Activated CD4-positive, alpha-beta T cell treated with anti-CD3 and anti-CD28 coated beads, Interleukin-2, amount 10 ng/mL, durations not matched to agents 7 days and 5 days (primary cell): ENCODE measurements around the gene ERCC3. TPM values are rescaled to one million over a fixed set of nuclear protein-coding genes. Genes with fewer than 3 reads are reported as not detected.
A peak's percentile ranks its signal among the peaks of the same experiment; 100 is the strongest.

ENCODE experiments used
- CTCF ChIA-PET: fragments of 350-600 bp; sonication (Branson Sonifier 250); formaldehyde crosslinking; loops from one replicate; lab custom pipeline; 2021; ENCODE audit warnings: antibody characterized with exemption; lab: Charles Lee
- POLR2A ChIA-PET: fragments of 350-600 bp; sonication (Branson Sonifier 250); formaldehyde crosslinking; loops from one replicate; lab custom pipeline; 2021; ENCODE audit warnings: antibody characterized with exemption; lab: Charles Lee
- DNase-seq: peaks from one replicate; pipeline ENCODE4 v3.0.0-alpha.2; 2020
- H3K27ac Mint-ChIP-seq: one replicate; pipeline ENCODE4 v1.8.0; 2021; ENCODE audit warnings: mild to moderate bottlenecking, moderate library complexity, mixed read lengths
- H3K27me3 Mint-ChIP-seq: one replicate; pipeline ENCODE4 v1.8.0; 2021; ENCODE audit warnings: mixed read lengths
- H3K36me3 Mint-ChIP-seq: one replicate; pipeline ENCODE4 v1.8.0; 2021; ENCODE audit warnings: low read depth, mixed read lengths
- H3K4me1 Mint-ChIP-seq: one replicate; pipeline ENCODE4 v1.8.0; 2021; ENCODE audit warnings: mixed read lengths
- H3K4me3 Mint-ChIP-seq: one replicate; pipeline ENCODE4 v1.8.0; 2021; ENCODE audit warnings: mild to moderate bottlenecking, moderate library complexity, mixed read lengths
- H3K9me3 Mint-ChIP-seq: one replicate; pipeline ENCODE4 v1.8.0; 2021; ENCODE audit warnings: mixed read lengths
- total RNA-seq, 2 experiments: library from RNA; stranded (reverse); gene quantifications; one replicate each; pipeline ENCODE4 v1.2.3, GENCODE V29; 2021

ERCC3 gene
- total RNA-seq, 2 experiments from 2014 or later, result 52.1 to 53.3 TPM

- Mint-ChIP-seq H3K27me3 (no peaks in the 10 kb centered on the region), H3K9me3 (no peaks in the 10 kb centered on the region), H3K4me1 (no peaks in the 10 kb centered on the region), H3K4me3 (no peak overlapping the region), H3K27ac (no peak overlapping the region), H3K36me3 (peaks cover 47% of the 10 kb centered on the region)
- POLR2A ChIA-PET, result no interaction called here
- DNase-seq, result no peak
- CTCF ChIA-PET, result no interaction called here
Measured at GRCh38 chr2:127310980-127311379, 17.0 kb upstream of the ERCC3 start.

GRCh38 chr2:127309468-127309867 is 15.5 kb upstream of the ERCC3 start:
- H3K36me3 Mint-ChIP-seq, result peaks cover 42% of the 10 kb centered on the region
- POLR2A ChIA-PET, result no interaction called here

GRCh38 chr2:127308586-127309138 is 14.7 kb upstream of the ERCC3 start:
- ChIA-PET CTCF (interaction anchor here (0.6 to 1.3 kb wide), 3 partner anchors 35 to 108 kb away, joined by 3 read pairs; no protein-coding TSS in a partner anchor), POLR2A (no interaction called here)
- Mint-ChIP-seq H3K27ac (no peak overlapping the region), H3K27me3 (no peaks in the 10 kb centered on the region), H3K4me1 (no peaks in the 10 kb centered on the region), H3K9me3 (no peaks in the 10 kb centered on the region), H3K36me3 (peaks cover 37% of the 10 kb centered on the region), H3K4me3 (no peak overlapping the region)
- DNase-seq, result no peak

More at GRCh38 chr2:127309468-127309867, 15.5 kb upstream of the ERCC3 start:
- H3K9me3 Mint-ChIP-seq, result no peaks in the 10 kb centered on the region
- H3K4me1 Mint-ChIP-seq, result no peaks in the 10 kb centered on the region
- H3K27ac Mint-ChIP-seq, result no peak overlapping the region
- no peak overlapping the region for H3K4me3 Mint-ChIP-seq
- H3K27me3 Mint-ChIP-seq, result no peaks in the 10 kb centered on the region
- CTCF ChIA-PET, result interaction anchor here (0.6 to 1.3 kb wide), 3 partner anchors 36 to 107 kb away, joined by 3 read pairs; no protein-coding TSS in a partner anchor
- no peak for DNase-seq

- H3K27ac Mint-ChIP-seq, result no peak overlapping the region
- POLR2A ChIA-PET, result no interaction called here
- CTCF ChIA-PET, result no interaction called here
Measured at GRCh38 chr2:127305990-127306585, 12.1 kb upstream of the ERCC3 start.

GRCh38 chr2:127302168-127302567 is 8.2 kb upstream of the ERCC3 start:
- no peaks in the 10 kb centered on the region for H3K4me1 Mint-ChIP-seq
- H3K9me3 Mint-ChIP-seq, result no peaks in the 10 kb centered on the region
- H3K27me3 Mint-ChIP-seq, result no peaks in the 10 kb centered on the region
- no peak for DNase-seq
- no peak overlapping the region for H3K4me3 Mint-ChIP-seq
- H3K27ac Mint-ChIP-seq, result no peak overlapping the region
- peaks cover 16% of the 10 kb centered on the region for H3K36me3 Mint-ChIP-seq
- ChIA-PET CTCF (interaction anchor here (1.7 kb wide), 1 partner anchor 31 kb away, joined by 3 read pairs; no protein-coding TSS in a partner anchor), POLR2A (no interaction called here)

More at GRCh38 chr2:127305990-127306585, 12.1 kb upstream of the ERCC3 start:
- Mint-ChIP-seq H3K4me3 (no peak overlapping the region), H3K27me3 (no peaks in the 10 kb centered on the region), H3K9me3 (no peaks in the 10 kb centered on the region), H3K36me3 (peaks cover 25% of the 10 kb centered on the region), H3K4me1 (no peaks in the 10 kb centered on the region)
- no peak for DNase-seq

GRCh38 chr2:127293386-127293747 is 577 bp downstream of the ERCC3 start:
- Mint-ChIP-seq H3K4me1 (peaks cover 25% of the 10 kb centered on the region), H3K27ac (peak overlapping the region; percentile 96), H3K9me3 (no peaks in the 10 kb centered on the region), H3K27me3 (no peaks in the 10 kb centered on the region), H3K4me3 (peak overlapping the region; percentile 96), H3K36me3 (peaks cover 40% of the 10 kb centered on the region)
- ChIA-PET CTCF (interaction anchor here (0.6 to 1.6 kb wide), 3 partner anchors 27 to 456 kb away, joined by 3 to 4 read pairs (median 3); no protein-coding TSS in a partner anchor), POLR2A (no interaction called here)
- no peak for DNase-seq

- H3K4me3 Mint-ChIP-seq, result no peak overlapping the region
- peaks cover 3% of the 10 kb centered on the region for H3K9me3 Mint-ChIP-seq
- H3K27me3 Mint-ChIP-seq, result no peaks in the 10 kb centered on the region
- H3K36me3 Mint-ChIP-seq, result peaks cover 79% of the 10 kb centered on the region
- H3K4me1 Mint-ChIP-seq, result peaks cover 16% of the 10 kb centered on the region
- DNase-seq, result no peak
- POLR2A ChIA-PET, result no interaction called here
- CTCF ChIA-PET, result interaction anchor here (0.6 to 1.2 kb wide), 2 partner anchors 9 to 58 kb away, joined by 3 to 5 read pairs; no protein-coding TSS in a partner anchor
- H3K27ac Mint-ChIP-seq, result no peak overlapping the region
Measured at GRCh38 chr2:127288274-127288673, 5.7 kb downstream of the ERCC3 start.

GRCh38 chr2:127283275-127283674 is 10.7 kb downstream of the ERCC3 start:
- POLR2A ChIA-PET, result no interaction called here
- peaks cover 3% of the 10 kb centered on the region for H3K9me3 Mint-ChIP-seq
- H3K27me3 Mint-ChIP-seq, result no peaks in the 10 kb centered on the region
- CTCF ChIA-PET, result no interaction called here
- H3K36me3 Mint-ChIP-seq, result peaks cover 80% of the 10 kb centered on the region
- H3K4me3 Mint-ChIP-seq, result no peak overlapping the region
- no peak overlapping the region for H3K27ac Mint-ChIP-seq
- peaks cover 12% of the 10 kb centered on the region for H3K4me1 Mint-ChIP-seq
- DNase-seq, result no peak

- Mint-ChIP-seq H3K4me3 (no peak overlapping the region), H3K27me3 (no peaks in the 10 kb centered on the region), H3K27ac (no peak overlapping the region), H3K4me1 (peaks cover 23% of the 10 kb centered on the region), H3K36me3 (peaks cover 75% of the 10 kb centered on the region), H3K9me3 (peaks cover 3% of the 10 kb centered on the region)
- POLR2A ChIA-PET, result no interaction called here
- DNase-seq, result no peak
- CTCF ChIA-PET, result no interaction called here
Measured at GRCh38 chr2:127280693-127281092, 13.3 kb downstream of the ERCC3 start.

- peaks cover 23% of the 10 kb centered on the region for H3K4me1 Mint-ChIP-seq
- no peak overlapping the region for H3K4me3 Mint-ChIP-seq
- H3K36me3 Mint-ChIP-seq, result peaks cover 69% of the 10 kb centered on the region
- H3K27me3 Mint-ChIP-seq, result no peaks in the 10 kb centered on the region
- peaks cover 3% of the 10 kb centered on the region for H3K9me3 Mint-ChIP-seq
- ChIA-PET POLR2A (no interaction called here), CTCF (interaction anchor here (0.6 to 1.8 kb wide), 2 partner anchors 8 to 36 kb away, joined by 3 to 5 read pairs; no protein-coding TSS in a partner anchor)
- H3K27ac Mint-ChIP-seq, result no peak overlapping the region
- no peak for DNase-seq
Measured at GRCh38 chr2:127279781-127280180, 14.2 kb downstream of the ERCC3 start.

GRCh38 chr2:127278959-127279358 is 15.0 kb downstream of the ERCC3 start:
- H3K4me3 Mint-ChIP-seq, result no peak overlapping the region

GRCh38 chr2:127277028-127277427 is 16.9 kb downstream of the ERCC3 start:
- no peak for DNase-seq
- H3K4me3 Mint-ChIP-seq, result no peak overlapping the region
- CTCF ChIA-PET, result interaction anchor here (0.7 kb wide), 1 partner anchor 9 kb away, joined by 4 read pairs; no protein-coding TSS in a partner anchor
- H3K9me3 Mint-ChIP-seq, result no peaks in the 10 kb centered on the region
- peaks cover 59% of the 10 kb centered on the region for H3K36me3 Mint-ChIP-seq
- H3K27me3 Mint-ChIP-seq, result no peaks in the 10 kb centered on the region
- no peak overlapping the region for H3K27ac Mint-ChIP-seq
- H3K4me1 Mint-ChIP-seq, result peaks cover 14% of the 10 kb centered on the region
- POLR2A ChIA-PET, result no interaction called here

More at GRCh38 chr2:127278959-127279358, 15.0 kb downstream of the ERCC3 start:
- no peaks in the 10 kb centered on the region for H3K27me3 Mint-ChIP-seq
- peaks cover 2% of the 10 kb centered on the region for H3K9me3 Mint-ChIP-seq
- H3K36me3 Mint-ChIP-seq, result peaks cover 61% of the 10 kb centered on the region
- ChIA-PET CTCF (interaction anchor here (0.6 to 1.8 kb wide), 3 partner anchors 9 to 729 kb away, joined by 3 to 5 read pairs (median 5); no protein-coding TSS in a partner anchor), POLR2A (no interaction called here)
- no peak for DNase-seq
- peaks cover 20% of the 10 kb centered on the region for H3K4me1 Mint-ChIP-seq
- H3K27ac Mint-ChIP-seq, result no peak overlapping the region

GRCh38 chr2:127275789-127276188 is 18.2 kb downstream of the ERCC3 start:
- no peak for DNase-seq
- H3K9me3 Mint-ChIP-seq, result no peaks in the 10 kb centered on the region
- peaks cover 11% of the 10 kb centered on the region for H3K4me1 Mint-ChIP-seq
- H3K36me3 Mint-ChIP-seq, result peaks cover 59% of the 10 kb centered on the region
- H3K27ac Mint-ChIP-seq, result no peak overlapping the region
- ChIA-PET CTCF (no interaction called here), POLR2A (no interaction called here)
- H3K4me3 Mint-ChIP-seq, result no peak overlapping the region
- H3K27me3 Mint-ChIP-seq, result no peaks in the 10 kb centered on the region
